HepG2 (cell line): ENCODE results near the gene SUPT20HL2. TPM values are rescaled to one million over a fixed set of nuclear protein-coding genes. Genes with fewer than 3 reads are reported as not detected.

ENCODE experiments used
- ATAC-seq: fragments of 200-7000 bp; cut with Tn5 transposase; 3 replicates; pipeline ENCODE4 v1.9.1; 2020; ENCODE audit warnings: mild to moderate bottlenecking, moderate library complexity
- BruUV-seq: library from RNA; stranded (reverse); fragments of 400-500 nt; replicated peaks from 2 replicates; lab custom pipeline; 2021; lab: Mats Ljungman, UMichigan
- CTCF ChIA-PET: fragments of 300-600 bp; formaldehyde crosslinking; extraction: SDS; loops from one replicate; lab custom pipeline; 2021; ENCODE audit warnings: low total read pairs, inconsistent platforms, low intra/inter-chr PET ratio; lab: Yijun Ruan, JAX
- POLR2A ChIA-PET: fragments of 350-600 bp; sonication (Branson Sonifier 250); formaldehyde crosslinking; loops from one replicate; lab custom pipeline; 2020; ENCODE audit warnings: antibody characterized with exemption, inconsistent platforms; lab: Yijun Ruan, JAX
- DNase-seq: peaks from one replicate; pipeline ENCODE4 v3.0.0-alpha.2; 2015; ENCODE audit warnings: low spot score
- FAIRE-seq: peaks from 3 replicates; lab custom pipeline; 2011; peaks lifted over from hg19 to GRCh38; lab: Jason Lieb, UNC
- H2AFZ ChIP-seq: one replicate; pipeline ENCODE4 v1.6.1; 2011; ENCODE audit warnings: low read length, inconsistent platforms
- H3K27ac ChIP-seq: fragments of 300-600 bp; 3 replicates; pipeline ENCODE4 v1.8.0; 2011; ENCODE audit warnings: mixed run types, mild to moderate bottlenecking, mixed read lengths, low read length, inconsistent platforms; ENCODE audit not compliant: insufficient read depth; ENCODE audit errors: extremely low read length
- H3K27me3 ChIP-seq, 2 experiments: fragments of 200-600 bp in 1 of 2; 2 replicates in 1 of 2; 3 replicates in 1 of 2; pipeline versions ENCODE4 v1.6.0 to v1.8.0; 2011; ENCODE audit warnings: low read length in 2 of 2, mild to moderate bottlenecking in 2 of 2, moderate library complexity in 2 of 2, inconsistent platforms in 1 of 2; ENCODE audit not compliant: insufficient read depth in 2 of 2, control insufficient read depth in 1 of 2
- H3K36me3 ChIP-seq, 2 experiments: fragments of 200-600 bp in 1 of 2; replicated peaks in 1 of 2; 2 replicates in 1 of 2; 3 replicates in 1 of 2; pipeline versions ENCODE4 v1.5.1 to v1.8.0; 2011; ENCODE audit warnings: low read length in 2 of 2, inconsistent platforms in 1 of 2; ENCODE audit not compliant: insufficient read depth in 2 of 2, control insufficient read depth in 1 of 2
- H3K4me1 ChIP-seq: 2 replicates; pipeline ENCODE4 v1.5.1; 2012; ENCODE audit warnings: low read length, inconsistent platforms; ENCODE audit not compliant: insufficient read depth
- H3K4me2 ChIP-seq: 2 replicates; pipeline ENCODE4 v1.6.0; 2011; ENCODE audit warnings: low read depth, low read length, inconsistent platforms
- H3K4me3 ChIP-seq, 3 experiments: fragments of 200-600 bp in 1 of 3; sonication (generic), shearing (Covaris generic) in 1 of 3; replicated peaks in 1 of 3; 2 replicates each; pipeline ENCODE4 v1.5.1; 2011 to 2016; ENCODE audit warnings: low read length in 3 of 3, inconsistent platforms in 2 of 3, low read depth in 2 of 3, mild to moderate bottlenecking in 2 of 3, control low read depth in 1 of 3, mixed read lengths in 1 of 3; ENCODE audit not compliant: insufficient read depth in 1 of 3
- H3K79me2 ChIP-seq: one replicate; pipeline ENCODE4 v1.6.1; 2011; ENCODE audit warnings: low read length, inconsistent platforms; ENCODE audit not compliant: insufficient read depth
- H3K9ac ChIP-seq: 2 replicates; pipeline ENCODE4 v1.6.0; 2011; ENCODE audit warnings: mild to moderate bottlenecking, low read depth, low read length, inconsistent platforms; ENCODE audit not compliant: insufficient read depth
- H3K9me3 ChIP-seq: 2 replicates; pipeline ENCODE4 v1.5.1; 2012; ENCODE audit warnings: mild to moderate bottlenecking, low read length
- H4K20me1 ChIP-seq: 2 replicates; pipeline ENCODE4 v1.6.0; 2011; ENCODE audit warnings: inconsistent platforms, mild to moderate bottlenecking, low read length, moderate library complexity; ENCODE audit not compliant: insufficient read depth
- FOXC1 ChIP-seq: sonication (generic); formaldehyde crosslinking; IDR thresholded peaks from 2 replicates; pipeline ENCODE4 v1.8.0; 2022; ENCODE audit warnings: mild to moderate bottlenecking, missing genetic modification reagents, borderline replicate concordance
- FOXM1 ChIP-seq: sonication (generic); formaldehyde crosslinking; IDR thresholded peaks from 2 replicates; pipeline ENCODE4 v1.5.0; 2020; ENCODE audit warnings: missing genetic modification reagents
- MAFG ChIP-seq: sonication (generic); formaldehyde crosslinking; IDR thresholded peaks from 2 replicates; pipeline ENCODE4 v1.5.1; 2020; ENCODE audit warnings: mild to moderate bottlenecking, missing genetic modification reagents
- NFE2L2 ChIP-seq: fragments of 150-350 bp; IDR thresholded peaks from 2 replicates; pipeline ENCODE4 v1.6.1; 2014; ENCODE audit warnings: low read length
- SOX13 ChIP-seq, 3 experiments: fragments of 450-650 bp in 1 of 3; sonication (generic) in 1 of 3; formaldehyde crosslinking in 1 of 3; IDR thresholded peaks in 2 of 3; conservative IDR thresholded peaks in 1 of 3; 2 replicates each; pipeline versions ENCODE4 v1.5.0 to v1.6.1; 2016 to 2020; ENCODE audit warnings: antibody characterized with exemption in 1 of 3, mild to moderate bottlenecking in 1 of 3, missing compliant biosample characterization in 1 of 3, missing genetic modification reagents in 1 of 3, moderate library complexity in 1 of 3
- WIZ ChIP-seq: sonication (generic); formaldehyde crosslinking; IDR thresholded peaks from 2 replicates; pipeline ENCODE4 v1.5.1; 2020; ENCODE audit warnings: mild to moderate bottlenecking, missing genetic modification reagents
- ZNF598 ChIP-seq: sonication (generic); formaldehyde crosslinking; IDR thresholded peaks from 2 replicates; pipeline ENCODE4 v1.5.1; 2020; ENCODE audit warnings: mild to moderate bottlenecking, missing genetic modification reagents, borderline replicate concordance
- ZNF670 ChIP-seq: sonication (generic); formaldehyde crosslinking; IDR thresholded peaks from 2 replicates; pipeline ENCODE4 v1.8.0; 2022; ENCODE audit warnings: mild to moderate bottlenecking, missing genetic modification reagents, borderline replicate concordance
- ZNF782 ChIP-seq: sonication (generic); formaldehyde crosslinking; IDR thresholded peaks from 2 replicates; pipeline ENCODE4 v1.4.0; 2020; ENCODE audit warnings: missing genetic modification reagents, mild to moderate bottlenecking, borderline replicate concordance
- ZNF841 ChIP-seq: sonication (generic); formaldehyde crosslinking; IDR thresholded peaks from 2 replicates; pipeline ENCODE4 v1.8.1; 2023; ENCODE audit warnings: missing genetic modification reagents, borderline replicate concordance
- WGBS: methylation state at CpG from one replicate; pipeline ENCODE4 v1.1.6; 2017; ENCODE audit warnings: low lambda C conversion rate; 5-methylcytosine and 5-hydroxymethylcytosine counted together
- in situ Hi-C: cut with HindIII; loops from 2 replicates; pipeline ENCODE4 v1.10.0; 2017; ENCODE audit warnings: low pct_unique_long_range_greater_than_20kb; ENCODE audit not compliant: extremely low pct_ligation_motif_present
- intact Hi-C: fragments of 100-400 bp; cut with micrococcal nuclease; formaldehyde crosslinking; loops from one replicate; pipeline ENCODE4 v1.10.0; 2022; ENCODE audit not compliant: unreplicated experiment
- polyA plus RNA-seq, 8 experiments: library from polyadenylated mRNA; depleted of rRNA in 3 of 8; stranded (reverse) in 7 of 8; unstranded in 1 of 8; fragments of >200 nt; fragmentation: Illumina TruSeq in 4 of 8; extraction: Trizol in 4 of 8; gene quantifications; 2 replicates each; pipeline versions ENCODE4 v1.2.1 to v1.2.3, GENCODE V29; 2011 to 2016; ENCODE audit warnings: low read depth in 4 of 8, missing spikeins in 1 of 8, mixed read lengths in 1 of 8; ENCODE audit not compliant: insufficient read depth in 1 of 8
- total RNA-seq, 5 experiments: library from RNA; depleted of rRNA; stranded (reverse); fragments of >200 nt; fragmentation: Illumina TruSeq; extraction: Trizol; gene quantifications; 2 replicates each; pipeline ENCODE4 v1.2.3, GENCODE V29; 2016; ENCODE audit warnings: low read depth in 1 of 5
- TF ChIP-seq, protein P1 (sequence below): IDR thresholded peaks from 2 replicates; pipeline ENCODE4 v1.6.1; 2016; ENCODE audit warnings: low read depth, missing genetic modification reagents, missing compliant biosample characterization

Gene SUPT20HL2
- total and polyA plus RNA-seq, 2 of the 13 experiments (the other 11 are each of a cell fraction or from before 2014, with no cell fraction given), result not detected

DNA sequence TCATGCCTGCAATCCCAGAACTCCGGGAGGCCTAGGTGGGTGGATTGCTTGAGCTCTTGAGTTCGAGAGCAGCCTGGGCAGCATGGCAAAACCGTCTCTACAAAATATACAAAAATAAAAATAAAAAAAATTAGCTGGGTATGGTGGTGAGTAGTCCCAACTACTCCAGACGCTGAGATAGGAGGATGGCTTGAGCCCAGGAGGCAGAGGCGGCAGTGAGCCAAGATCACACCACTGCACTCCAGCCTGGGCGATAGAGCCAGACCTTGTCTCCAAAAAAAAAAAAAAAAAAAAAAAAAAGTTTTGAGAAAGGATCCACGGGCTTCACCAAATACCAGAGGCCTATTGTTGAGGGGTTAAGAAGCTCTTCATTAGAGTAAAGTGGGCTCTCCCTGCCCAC is 8.0 kb downstream of the SUPT20HL2 start:
- FAIRE-seq (no peak), ATAC-seq (no peak), DNase-seq (no peak)
- Histone ChIP-seq H3K4me2 (no peak overlapping the region), H4K20me1 (no peaks in the 10 kb centered on the region), H3K27me3 (no peaks in the 10 kb centered on the region), H3K4me1 (no peaks in the 10 kb centered on the region), H3K36me3 (no peaks in the 10 kb centered on the region), H3K9ac (no peak overlapping the region), H3K4me3 (no peak overlapping the region), H3K27ac (no peak overlapping the region), H3K9me3 (no peaks in the 10 kb centered on the region), H3K79me2 (no peaks in the 10 kb centered on the region), H2AFZ (no peak overlapping the region)
- ChIA-PET CTCF (no interaction called here), POLR2A (interaction anchor here (1.6 kb wide), 1 partner anchor 63 kb away, joined by 3 read pairs; no protein-coding TSS in a partner anchor)
- in situ Hi-C loops (no loop called here), intact Hi-C loops (loop anchor here (2.0 kb wide), 1 partner anchor 47 kb away; no protein-coding TSS in a partner anchor)
- TF ChIP-seq ZNF670 (CRISPR knock-in tag) (no peak), ZNF598 (CRISPR knock-in tag) (no peak), FOXC1 (CRISPR knock-in tag) (no peak), FOXM1 (CRISPR knock-in tag) (no peak), WIZ (CRISPR knock-in tag) (no peak), ZNF782 (no peak), MAFG (no peak), ZNF841 (CRISPR knock-in tag) (no peak), SOX13 (IDR thresholded peaks at IDR 0.05) (no peak), SOX13 (CRISPR knock-in tag; conservative IDR thresholded peaks at IDR 0.05 in 1 of 2, IDR thresholded peaks at IDR 0.05 in 1 of 2) (no peak), NFE2L2 (no peak)
- TF ChIP-seq, protein P1, sequence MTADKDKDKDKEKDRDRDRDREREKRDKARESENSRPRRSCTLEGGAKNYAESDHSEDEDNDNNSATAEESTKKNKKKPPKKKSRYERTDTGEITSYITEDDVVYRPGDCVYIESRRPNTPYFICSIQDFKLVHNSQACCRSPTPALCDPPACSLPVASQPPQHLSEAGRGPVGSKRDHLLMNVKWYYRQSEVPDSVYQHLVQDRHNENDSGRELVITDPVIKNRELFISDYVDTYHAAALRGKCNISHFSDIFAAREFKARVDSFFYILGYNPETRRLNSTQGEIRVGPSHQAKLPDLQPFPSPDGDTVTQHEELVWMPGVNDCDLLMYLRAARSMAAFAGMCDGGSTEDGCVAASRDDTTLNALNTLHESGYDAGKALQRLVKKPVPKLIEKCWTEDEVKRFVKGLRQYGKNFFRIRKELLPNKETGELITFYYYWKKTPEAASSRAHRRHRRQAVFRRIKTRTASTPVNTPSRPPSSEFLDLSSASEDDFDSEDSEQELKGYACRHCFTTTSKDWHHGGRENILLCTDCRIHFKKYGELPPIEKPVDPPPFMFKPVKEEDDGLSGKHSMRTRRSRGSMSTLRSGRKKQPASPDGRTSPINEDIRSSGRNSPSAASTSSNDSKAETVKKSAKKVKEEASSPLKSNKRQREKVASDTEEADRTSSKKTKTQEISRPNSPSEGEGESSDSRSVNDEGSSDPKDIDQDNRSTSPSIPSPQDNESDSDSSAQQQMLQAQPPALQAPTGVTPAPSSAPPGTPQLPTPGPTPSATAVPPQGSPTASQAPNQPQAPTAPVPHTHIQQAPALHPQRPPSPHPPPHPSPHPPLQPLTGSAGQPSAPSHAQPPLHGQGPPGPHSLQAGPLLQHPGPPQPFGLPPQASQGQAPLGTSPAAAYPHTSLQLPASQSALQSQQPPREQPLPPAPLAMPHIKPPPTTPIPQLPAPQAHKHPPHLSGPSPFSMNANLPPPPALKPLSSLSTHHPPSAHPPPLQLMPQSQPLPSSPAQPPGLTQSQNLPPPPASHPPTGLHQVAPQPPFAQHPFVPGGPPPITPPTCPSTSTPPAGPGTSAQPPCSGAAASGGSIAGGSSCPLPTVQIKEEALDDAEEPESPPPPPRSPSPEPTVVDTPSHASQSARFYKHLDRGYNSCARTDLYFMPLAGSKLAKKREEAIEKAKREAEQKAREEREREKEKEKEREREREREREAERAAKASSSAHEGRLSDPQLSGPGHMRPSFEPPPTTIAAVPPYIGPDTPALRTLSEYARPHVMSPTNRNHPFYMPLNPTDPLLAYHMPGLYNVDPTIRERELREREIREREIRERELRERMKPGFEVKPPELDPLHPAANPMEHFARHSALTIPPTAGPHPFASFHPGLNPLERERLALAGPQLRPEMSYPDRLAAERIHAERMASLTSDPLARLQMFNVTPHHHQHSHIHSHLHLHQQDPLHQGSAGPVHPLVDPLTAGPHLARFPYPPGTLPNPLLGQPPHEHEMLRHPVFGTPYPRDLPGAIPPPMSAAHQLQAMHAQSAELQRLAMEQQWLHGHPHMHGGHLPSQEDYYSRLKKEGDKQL (CRISPR knock-in tag), result no peak
- WGBS, result 46% methylated on average over 7 of the region's 7 CpGs
- no TSS peak for BruUV-seq
